HK-2 (cell line): Measurements from ENCODE around the gene EPS8L2.

Experiments used
- DNase-seq: peaks from one replicate; pipeline ENCODE4 v3.0.0-alpha.2; 2018; ENCODE audit not compliant: unreplicated experiment

EPS8L2 gene

DNA sequence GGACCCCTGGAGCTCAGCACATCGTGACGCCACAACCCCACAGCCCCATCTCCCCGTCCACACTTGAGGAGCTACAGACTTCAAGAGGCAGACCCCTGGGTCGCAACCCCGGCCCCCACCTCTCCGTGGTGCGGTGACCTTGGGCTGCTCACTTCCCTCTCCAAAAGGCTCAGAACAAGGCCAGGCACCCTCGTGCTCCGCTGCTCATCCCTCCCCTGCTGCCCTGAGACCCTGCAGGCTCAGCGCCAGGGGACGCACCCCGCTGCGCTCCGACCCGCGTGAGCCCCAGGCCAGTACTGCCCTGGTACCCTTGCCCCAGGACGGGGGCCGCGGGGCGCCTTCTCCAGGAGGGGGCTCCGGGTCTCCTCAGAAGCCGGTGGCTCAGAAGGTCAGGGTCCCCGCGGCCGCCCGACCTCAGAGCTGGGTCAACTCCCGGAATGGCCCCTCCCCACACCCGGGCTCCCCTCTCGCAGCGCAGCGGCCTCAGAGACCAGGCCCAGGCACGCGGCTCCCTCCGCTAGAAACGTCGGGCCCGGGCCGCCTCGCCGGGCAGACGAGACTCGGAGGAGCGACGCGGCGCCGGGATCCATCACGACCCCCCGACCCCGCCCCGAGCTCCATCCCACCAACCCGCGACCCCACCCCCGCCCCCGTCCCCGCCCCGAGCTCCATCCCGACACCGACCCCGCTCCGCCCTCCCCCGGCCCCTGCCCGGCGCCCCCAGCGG, 70.7 kb downstream of the EPS8L2 start:
- DNase-seq = no peak
